Measurements from ENCODE around the gene PLCXD3. TPM values are rescaled to one million over a fixed set of nuclear protein-coding genes. Genes with fewer than 3 reads are reported as not detected.
"Not testable (repeated sequence)": the region's sequence is repeated elsewhere in the genome, so short reads cannot be mapped to it uniquely, and the experiment has no call there.

PLCXD3 gene
- total RNA-seq, 1 donor from 2014 or later = 95.3 TPM

GRCh38 chr5:41370482-41370881 is 139.9 kb downstream of the PLCXD3 start:
- ATAC-seq (peak; percentile 57), DNase-seq (no peak)

DNA sequence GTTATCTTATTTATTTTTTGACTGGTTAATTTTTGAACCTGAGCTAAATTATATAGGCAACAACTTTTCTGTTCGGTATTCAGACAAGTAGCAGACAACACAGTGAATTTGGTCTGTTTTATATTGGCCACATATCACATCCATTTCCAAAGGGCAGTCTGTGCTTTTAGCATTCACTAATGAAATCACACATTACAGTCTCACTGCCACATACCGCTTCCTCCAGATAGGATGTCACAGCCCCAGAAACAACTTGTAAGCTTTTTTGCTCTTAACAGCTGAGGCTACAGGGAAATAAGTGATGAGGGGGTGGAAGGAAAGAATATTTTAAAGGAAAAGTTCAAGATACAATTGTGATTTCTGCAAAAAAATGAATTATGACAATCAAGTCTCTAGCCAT is 140.6 kb downstream of the PLCXD3 start:
- DNase-seq = no peak
- intact Hi-C loops (cut with micrococcal nuclease) = no loop called here
- peak; percentile 29 for ATAC-seq

More at GRCh38 chr5:41370482-41370881, 139.9 kb downstream of the PLCXD3 start:
- intact Hi-C loops (cut with micrococcal nuclease) = no loop called here

- no peak for ATAC-seq
- intact Hi-C loops (cut with micrococcal nuclease) = no loop called here
- no peak for DNase-seq
Observed at GRCh38 chr5:41368158-41368557, 142.2 kb downstream of the PLCXD3 start.

- DNase-seq = no peak
- ATAC-seq = no peak
- intact Hi-C loops (cut with micrococcal nuclease) = no loop called here
Observed at GRCh38 chr5:41365369-41365768, 145.0 kb downstream of the PLCXD3 start.

GRCh38 chr5:41364346-41364745 is 146.1 kb downstream of the PLCXD3 start:
- intact Hi-C loops (cut with micrococcal nuclease) = no loop called here
- peak; percentile 21 for ATAC-seq
- DNase-seq = no peak

DNA sequence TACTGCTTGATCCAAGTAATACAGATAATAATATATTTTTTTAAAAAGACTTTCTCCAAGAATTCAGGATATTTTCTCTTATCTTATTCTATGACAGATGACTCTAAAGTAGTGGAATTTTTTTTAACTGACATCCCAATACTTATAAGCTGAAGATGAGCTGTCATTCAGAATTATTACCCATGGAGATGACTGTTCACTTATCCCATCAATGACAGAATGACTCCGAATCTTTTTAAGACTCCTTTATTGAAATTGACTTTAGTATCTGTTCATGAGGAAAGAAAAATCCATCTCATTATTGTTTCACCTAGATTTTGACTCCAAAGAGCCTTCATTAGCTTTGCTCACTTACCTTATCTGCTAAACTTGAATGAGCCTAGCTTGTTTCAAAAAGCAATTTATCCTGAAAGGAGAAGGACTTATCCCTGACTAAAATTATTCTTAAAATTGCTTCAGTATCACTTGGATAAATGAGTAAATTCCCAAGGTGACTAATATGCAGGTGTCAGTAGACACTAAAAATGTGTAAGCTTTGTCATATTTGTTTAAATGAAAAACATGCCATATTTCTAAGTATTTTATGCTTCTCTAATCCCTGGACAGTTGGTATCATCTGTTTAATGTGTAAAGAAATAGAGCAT is 146.9 kb downstream of the PLCXD3 start:
- ATAC-seq = no peak
- no peak for DNase-seq
- intact Hi-C loops (cut with micrococcal nuclease) = no loop called here

DNA sequence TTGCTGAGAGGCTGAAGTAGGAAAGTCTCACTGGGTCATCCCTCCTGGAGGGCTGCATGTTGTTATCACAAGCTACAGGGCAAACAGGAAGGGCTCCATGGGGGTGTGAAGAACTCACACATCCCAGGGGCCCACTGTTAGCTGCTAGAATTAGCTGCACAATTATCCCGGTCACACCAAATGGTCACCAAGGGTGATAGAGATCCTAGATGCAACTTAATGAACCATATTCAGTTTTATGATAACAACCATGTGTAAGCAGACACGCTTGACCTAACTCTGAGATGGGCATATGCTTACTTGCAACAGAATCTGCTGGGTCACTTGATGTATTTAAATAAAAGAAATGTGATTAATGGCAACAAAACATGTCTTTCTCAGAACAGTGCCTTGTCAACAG is 153.6 kb downstream of the PLCXD3 start:
- intact Hi-C loops (cut with micrococcal nuclease) = no loop called here
- no peak for ATAC-seq
- no peak for DNase-seq

DNA sequence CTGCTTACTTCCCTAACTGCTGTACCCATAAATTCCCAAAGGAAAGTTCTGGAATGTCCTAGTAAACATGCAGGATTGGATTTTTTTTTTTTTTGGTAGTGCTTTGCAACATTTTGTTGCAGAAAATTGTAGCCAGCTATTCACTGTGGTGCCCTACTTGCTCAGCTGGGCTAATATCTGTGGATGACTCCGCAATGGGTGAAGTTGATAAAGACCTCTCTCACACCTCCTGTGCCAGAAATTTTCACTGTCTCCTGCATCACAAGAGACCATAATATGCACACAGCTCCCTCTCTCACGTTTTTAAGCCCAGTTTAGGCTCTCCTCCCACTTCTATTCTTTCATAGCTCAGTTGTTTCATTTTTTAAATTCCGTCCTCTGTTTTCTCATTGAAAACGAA is 160.6 kb downstream of the PLCXD3 start:
- intact Hi-C loops (cut with micrococcal nuclease) = no loop called here
- no peak for DNase-seq
- ATAC-seq = peak; percentile 66

DNA sequence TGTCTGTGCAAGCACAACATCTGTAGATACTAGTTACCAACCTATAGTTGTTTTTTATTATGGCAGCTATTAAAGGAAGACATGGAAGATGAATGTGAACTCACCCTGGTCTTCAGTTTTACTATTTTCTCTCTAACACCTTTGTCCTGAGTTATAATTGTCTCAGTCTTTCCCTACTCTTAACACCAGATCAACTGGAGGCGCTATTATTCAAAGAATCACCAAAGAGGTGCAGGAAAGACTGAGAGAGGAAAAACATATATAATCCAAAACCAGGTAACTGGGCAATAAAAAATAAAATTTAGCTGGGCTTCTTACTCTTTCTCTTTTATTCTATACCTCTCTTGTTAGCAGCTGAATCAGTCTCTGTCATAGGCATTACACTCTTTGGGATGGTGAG is 162.8 kb downstream of the PLCXD3 start:
- no peak for DNase-seq
- intact Hi-C loops (cut with micrococcal nuclease) = no loop called here
- no peak for ATAC-seq

- DNase-seq (no peak), ATAC-seq (no peak)
- intact Hi-C loops (cut with micrococcal nuclease) = no loop called here
Observed at GRCh38 chr5:41346609-41347008, 163.8 kb downstream of the PLCXD3 start.

DNA sequence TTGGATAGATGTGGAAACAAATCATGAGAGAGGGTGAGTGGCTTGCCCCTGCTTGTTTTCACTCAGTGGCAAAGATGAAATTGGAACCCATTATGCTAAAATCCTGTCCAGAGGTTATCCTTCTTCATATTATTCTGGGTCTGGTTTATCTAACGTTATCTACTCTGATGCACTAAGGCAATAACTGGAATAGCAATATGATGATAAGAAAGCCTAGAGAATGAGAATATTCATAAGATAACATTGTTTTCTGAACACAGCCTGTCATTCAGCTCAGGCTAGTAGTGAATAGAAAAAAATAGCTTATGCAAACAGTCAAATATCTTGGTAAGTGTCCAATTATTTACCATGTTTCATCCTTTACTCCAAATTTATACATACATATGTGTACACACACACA is 165.1 kb downstream of the PLCXD3 start:
- intact Hi-C loops (cut with micrococcal nuclease) = no loop called here
- ATAC-seq (no peak), DNase-seq (no peak)

- no peak for ATAC-seq
- no peak for DNase-seq
- intact Hi-C loops (cut with micrococcal nuclease) = no loop called here
Observed at GRCh38 chr5:41339339-41339738, 171.1 kb downstream of the PLCXD3 start.

DNA sequence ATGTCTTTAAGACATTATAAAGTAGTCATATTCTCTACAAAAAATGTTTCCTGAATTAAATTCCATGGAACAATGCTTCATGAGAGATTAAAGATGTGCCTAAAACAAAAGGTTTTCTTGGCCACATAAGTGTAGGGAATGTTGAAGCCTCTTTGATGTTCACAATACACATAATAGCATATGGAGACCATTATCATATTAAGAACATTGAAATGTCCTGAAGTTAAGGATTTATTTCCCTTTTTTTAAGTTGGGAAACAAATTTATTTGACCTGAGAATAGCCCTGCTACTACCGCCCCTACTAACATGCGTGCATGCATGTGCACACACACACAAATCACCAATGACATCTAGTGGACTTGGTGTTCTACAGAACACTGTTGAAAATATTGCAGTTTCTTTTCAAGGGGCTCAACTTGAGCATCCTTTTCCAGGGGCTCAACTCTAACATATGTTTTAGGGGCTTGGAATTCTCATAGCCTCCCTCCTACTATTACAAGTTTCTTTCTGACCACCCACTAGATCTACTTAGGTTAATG is 172.2 kb downstream of the PLCXD3 start:
- DNase-seq = no peak
- intact Hi-C loops (cut with micrococcal nuclease) = no loop called here
- peak; percentile 37 for ATAC-seq

- ATAC-seq (no peak), DNase-seq (no peak)
- intact Hi-C loops (cut with micrococcal nuclease) = no loop called here
Observed at GRCh38 chr5:41337724-41338123, 172.7 kb downstream of the PLCXD3 start.

DNA sequence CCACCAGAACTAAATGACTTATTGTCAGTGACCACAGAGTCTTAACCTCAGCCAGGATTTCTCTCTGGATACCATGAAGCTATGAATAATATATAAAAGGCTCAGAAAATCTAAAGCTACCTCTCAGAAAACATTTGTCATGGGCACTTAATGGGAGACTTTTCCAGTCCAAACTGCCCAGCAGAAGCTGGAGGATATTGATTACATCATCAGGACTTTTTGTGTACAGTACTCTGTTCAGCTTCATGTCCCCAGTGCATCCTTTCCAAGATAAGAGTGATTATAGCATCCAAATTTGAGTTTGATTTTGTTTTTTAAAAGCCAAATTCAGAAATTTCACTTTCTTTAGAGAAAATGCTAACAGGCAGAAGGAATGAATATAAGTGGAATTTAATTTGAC is 173.2 kb downstream of the PLCXD3 start:
- ATAC-seq (peak; percentile 42), DNase-seq (no peak)
- intact Hi-C loops (cut with micrococcal nuclease) = no loop called here

DNA sequence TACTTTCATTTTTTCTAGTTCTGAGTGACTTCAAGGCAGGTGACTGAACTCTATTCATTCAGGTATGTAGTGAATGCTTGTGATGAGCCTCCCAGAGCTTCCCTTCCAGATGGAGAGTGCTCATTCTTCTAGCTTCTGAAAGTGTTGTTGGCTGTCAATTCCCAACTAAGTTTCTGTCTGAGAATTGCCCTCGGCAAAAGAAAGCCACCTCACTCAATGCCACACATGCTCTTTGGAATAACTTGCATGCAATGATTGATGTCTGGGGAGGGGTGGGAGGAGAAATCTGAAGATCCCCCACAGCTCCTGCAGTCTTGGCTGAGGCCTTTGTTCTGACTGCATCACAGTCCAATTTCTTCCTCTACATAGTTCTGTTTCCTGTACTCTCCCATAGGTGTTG is 173.9 kb downstream of the PLCXD3 start:
- DNase-seq (no peak), ATAC-seq (no peak)
- intact Hi-C loops (cut with micrococcal nuclease) = no loop called here

DNA sequence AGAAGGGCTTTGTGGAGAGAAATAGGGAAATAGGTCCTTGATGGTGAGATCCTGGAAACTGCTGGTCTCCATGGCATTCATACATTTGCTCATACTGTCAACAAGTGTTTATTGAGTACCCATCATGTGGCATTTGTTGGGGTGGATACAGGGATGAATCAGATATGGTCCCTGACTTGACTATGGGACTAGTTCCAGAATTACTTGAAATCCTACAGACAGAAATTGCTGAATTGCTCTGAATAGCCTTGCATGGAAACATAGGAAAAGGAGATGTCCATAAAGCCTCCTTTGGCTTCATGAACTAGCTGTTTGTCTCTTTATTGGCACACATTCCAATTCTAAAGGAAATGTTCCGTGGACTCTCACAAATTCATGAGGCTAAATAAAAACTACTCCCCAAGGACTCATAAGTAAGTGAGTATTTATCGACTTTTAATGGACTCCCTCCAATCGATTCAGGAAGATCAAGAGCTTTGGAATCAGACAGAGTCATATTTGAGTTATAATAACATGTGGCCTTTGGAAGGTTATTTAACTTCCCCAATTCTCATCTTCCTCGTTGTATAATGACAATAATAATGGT is 174.7 kb downstream of the PLCXD3 start:
- intact Hi-C loops (cut with micrococcal nuclease) = no loop called here
- ATAC-seq (no peak), DNase-seq (no peak)

- intact Hi-C loops (cut with micrococcal nuclease) = no loop called here
- ATAC-seq = peak; percentile 84
- DNase-seq = peak; percentile 59
Observed at GRCh38 chr5:41334758-41335157, 175.6 kb downstream of the PLCXD3 start.

DNA sequence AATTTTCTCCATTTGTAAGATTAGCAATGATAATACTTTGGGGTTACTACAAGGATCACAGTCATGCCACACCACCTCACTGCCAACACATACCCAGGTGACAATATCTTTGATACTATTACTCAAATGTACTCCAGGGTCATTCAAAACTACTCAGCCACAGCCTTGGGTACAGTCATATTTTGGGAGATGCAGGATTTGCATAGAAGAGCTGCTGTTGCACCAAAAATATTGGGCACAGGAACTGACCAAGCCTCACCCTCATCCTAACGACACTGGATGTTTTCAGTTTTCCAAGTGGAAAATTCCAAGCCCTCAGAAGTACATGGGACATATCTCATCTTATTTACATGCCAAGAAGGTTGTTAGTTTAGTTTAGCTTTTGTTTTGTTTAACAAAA is 176.2 kb downstream of the PLCXD3 start:
- intact Hi-C loops (cut with micrococcal nuclease) = no loop called here
- ATAC-seq = peak; percentile 67
- DNase-seq = no peak

DNA sequence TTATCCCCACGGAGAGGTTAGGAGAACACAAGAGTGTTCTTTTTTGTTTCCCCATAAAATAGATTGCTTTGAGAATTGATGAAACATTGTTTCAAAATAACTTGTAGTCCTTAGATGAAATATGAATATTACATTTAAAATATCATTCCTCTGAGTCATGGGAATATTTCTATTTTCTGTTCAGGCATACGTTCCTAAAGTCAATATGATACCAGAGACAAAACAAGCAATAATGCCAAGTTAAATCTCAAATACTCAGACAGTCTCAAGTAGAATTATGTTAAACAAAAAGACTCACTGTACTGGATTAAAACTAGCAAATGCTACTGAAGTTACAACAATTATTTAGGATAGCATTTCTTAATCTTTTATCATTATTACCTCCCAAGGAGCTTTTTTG is 185.3 kb downstream of the PLCXD3 start:
- DNase-seq = no peak
- intact Hi-C loops (cut with micrococcal nuclease) = no loop called here
- no peak for ATAC-seq

GRCh38 chr5:41322826-41323225 is 187.6 kb downstream of the PLCXD3 start:
- ATAC-seq; DNase-seq; intact Hi-C loops (cut with micrococcal nuclease): not testable (repeated sequence)
